Heart left ventricle (tissue), 16 donors: ENCODE measurements around the gene ITGAV. TPM values are rescaled to one million over a fixed set of nuclear protein-coding genes. Genes with fewer than 3 reads are reported as not detected.

Experiments
- ATAC-seq, 4 donors: fragments of 200-7000 bp; cut with Tn5 transposase; one replicate each; pipeline ENCODE4 v1.9.1; 2020 to 2022; ENCODE audit warnings: moderate library complexity in 4 of 4, mild to moderate bottlenecking in 3 of 4, moderate number of reproducible peaks in 1 of 4
- DNase-seq, 5 donors: peaks; one replicate each; pipeline ENCODE4 v3.0.0-alpha.2; 2020
- H3K27ac ChIP-seq, 12 donors: fragments of 200-600 bp; sonication (generic) in 4 of 12; one replicate each; pipeline versions ENCODE4 v1.5.0 to v1.8.0; 2016 to 2022; ENCODE audit warnings: mild to moderate bottlenecking in 2 of 12
- H3K27me3 ChIP-seq, 9 donors: fragments of 200-600 bp; sonication (generic) in 2 of 9; one replicate each; pipeline versions ENCODE4 v1.5.1 to v1.8.0; 2016 to 2022; ENCODE audit warnings: mild to moderate bottlenecking in 3 of 9
- H3K36me3 ChIP-seq, 9 donors: fragments of 200-600 bp; sonication (generic) in 2 of 9; one replicate each; pipeline versions ENCODE4 v1.5.0 to v1.8.0; 2018 to 2022; ENCODE audit warnings: mild to moderate bottlenecking in 2 of 9
- H3K4me1 ChIP-seq, 12 donors: fragments of 200-600 bp; sonication (generic) in 4 of 12; one replicate each; pipeline versions ENCODE4 v1.5.0 to v1.8.0; 2016 to 2022; ENCODE audit warnings: mild to moderate bottlenecking in 3 of 12
- H3K4me3 ChIP-seq, 12 donors: fragments of 200-600 bp; sonication (generic) in 4 of 12; one replicate each; pipeline versions ENCODE4 v1.5.0 to v1.8.0; 2017 to 2022; ENCODE audit warnings: mild to moderate bottlenecking in 9 of 12, moderate library complexity in 4 of 12
- H3K9me3 ChIP-seq, 12 donors: fragments of 200-600 bp; sonication (generic) in 4 of 12; one replicate each; pipeline versions ENCODE4 v1.5.0 to v1.8.0; 2016 to 2022; ENCODE audit warnings: mild to moderate bottlenecking in 1 of 12
- CTCF ChIP-seq, 12 donors: fragments of 200-600 bp; sonication (generic) in 4 of 12; IDR thresholded peaks; one replicate each; pipeline versions ENCODE4 v1.5.0 to v1.8.0; 2018 to 2022; ENCODE audit warnings: antibody characterized with exemption in 12 of 12, mild to moderate bottlenecking in 5 of 12
- POLR2A ChIP-seq, 2 donors: fragments of 450-650 bp; IDR thresholded peaks; one replicate each; pipeline ENCODE4 v1.6.1; 2017; ENCODE audit warnings: antibody characterized with exemption in 2 of 2, mild to moderate bottlenecking in 2 of 2, moderate library complexity in 2 of 2
- WGBS, 4 donors: extraction: QIAGEN DNeasy Blood & Tissue Kit in 2 of 4; methylation state at CpG; one replicate each; pipeline versions ENCODE4 v1.1.5 to v1.1.7; 2013 to 2018; 5-methylcytosine and 5-hydroxymethylcytosine counted together
- intact Hi-C, 10 donors: fragments of 100-400 bp; cut with DNase I; formaldehyde crosslinking; loops; one replicate each; pipeline versions ENCODE4 v1.11.1 to v1.14.2; 2022
- polyA plus RNA-seq, 2 donors: library from polyadenylated mRNA; stranded (reverse); fragments of 200-250 nt; gene quantifications; one replicate each; pipeline ENCODE4 v1.2.3, GENCODE V29; 2013
- total RNA-seq, 9 donors: library from RNA; depleted of rRNA in 2 of 9; stranded (reverse); fragments of >200 nt in 2 of 9; fragmentation: NEBNext Ultra II Directional in 3 of 9; extraction: Animal tissue kit (Norgen Biotek cat#: 25700) in 3 of 9; gene quantifications; one replicate each; pipeline versions ENCODE4 v1.1.0 to v1.2.4, GENCODE V29; 2016 to 2023
- donor health status: ischemic (EF 13 %, LVEDD 7.1; RV severe dilation, severe dysfunction).
- donor health status: healthy with polysubstance abuse.
- donor health status: DM: no; HTN: yes; CAD: no.
- donor health status: DM: no; HTN: no; CAD: no.
- donor health status: ischemic (EF 25% LVEDD 6.9; RV normal size, moderate dysfunction).
- donor health status: ischemic (EF 25% LVEDD 5.7; RV mildly dilated, moderate dysfunction).
- donor health status: healthy.
- donor health status: DM: yes; HTN: yes; CAD: no.
- donor health status: ischemic (EF 35%, LVEDD 5.7; RV mildly dilated, moderate dysfunction).
- donor health status: nonischemic (EF 11% LVEDD 7.7; RV severe dilation, severe dysfunction).
- donor health status: DM: yes; HTN: yes; CAD: no.
- donor health status: PGD.
- donor health status: ischemic (EF 29% LVEDD 5.4; RV normal size, mild dysfunction).
- donor health status: nonischemic (EF 23%, LVEDD 6.1; RV moderate dilation, normal function).

The ITGAV gene
- total and polyA plus RNA-seq, 11 donors: 22.5 to 358 (median 189) TPM

DNA sequence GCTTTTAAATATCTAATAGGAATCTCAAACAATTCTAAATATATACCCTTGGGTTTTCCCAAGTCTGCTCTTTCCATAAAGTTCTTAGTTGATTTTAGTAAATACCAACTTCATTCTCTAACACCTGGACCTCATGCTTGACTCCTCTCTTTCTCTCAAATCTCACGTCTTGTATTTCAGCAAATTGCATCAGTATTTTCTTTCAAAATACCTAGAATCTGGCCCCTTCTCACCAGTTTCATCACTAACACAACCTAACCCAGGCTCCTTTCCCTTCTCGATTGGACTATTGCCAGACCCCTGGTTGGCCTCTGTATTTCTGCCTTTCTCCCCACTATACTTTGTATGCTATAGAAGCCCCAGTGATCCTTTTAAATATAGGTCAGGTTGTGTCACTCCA, 81.0 kb downstream of the ITGAV start:
- Histone ChIP-seq H3K27ac (no peak overlapping the region), H3K9me3 (peaks cover 0 to 18% (median 4%) of the 10 kb centered on the region in 12 donors), H3K27me3 (no peaks in the 10 kb centered on the region), H3K4me3 (no peak overlapping the region), H3K4me1 (no peaks in the 10 kb centered on the region), H3K36me3 (peaks cover 0 to 100% (median 99%) of the 10 kb centered on the region in 9 donors)
- TF ChIP-seq CTCF (IDR thresholded peaks at IDR 0.05) (no peak), POLR2A (IDR thresholded peaks at IDR 0.05) (no peak)
- DNase-seq: no peak
- ATAC-seq: no peak
- intact Hi-C loops: no loop called here
- 92 to 98% (median 94%) methylated on average over 2 of the region's 2 CpGs for WGBS, 4 donors

DNA sequence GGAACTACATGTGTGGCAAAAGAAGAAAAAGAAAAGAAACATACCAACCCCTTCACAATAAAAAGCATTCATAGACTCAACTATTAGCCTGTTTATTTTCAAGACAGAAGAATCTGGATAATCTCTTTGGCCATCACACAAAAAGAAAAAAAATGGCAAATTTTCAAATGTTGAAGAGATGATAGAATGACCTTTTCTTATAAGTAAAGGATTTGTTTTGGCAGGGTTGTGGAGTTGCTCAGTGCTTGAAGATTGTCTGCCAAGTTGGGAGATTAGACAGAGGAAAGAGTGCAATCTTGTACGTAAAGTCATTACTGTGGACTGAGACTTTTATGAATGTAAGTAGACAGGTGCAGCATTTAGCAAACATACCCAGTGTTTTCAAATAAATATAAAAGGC, 85.5 kb downstream of the ITGAV start:
- peaks cover 0 to 18% (median 4%) of the 10 kb centered on the region in 12 donors for H3K9me3 ChIP-seq
- H3K27ac ChIP-seq: no peak overlapping the region
- peaks cover 0 to 100% (median 94%) of the 10 kb centered on the region in 9 donors for H3K36me3 ChIP-seq
- WGBS, 4 donors: 48 to 67% (median 59%) methylated on average over 1 of the region's 1 CpG
- DNase-seq: no peak
- no peak for ATAC-seq
- H3K4me1 ChIP-seq: no peaks in the 10 kb centered on the region
- TF ChIP-seq POLR2A (IDR thresholded peaks at IDR 0.05) (no peak), CTCF (IDR thresholded peaks at IDR 0.05) (no peak)
- no peak overlapping the region for H3K4me3 ChIP-seq
- intact Hi-C loops: no loop called here
- no peaks in the 10 kb centered on the region for H3K27me3 ChIP-seq

DNA sequence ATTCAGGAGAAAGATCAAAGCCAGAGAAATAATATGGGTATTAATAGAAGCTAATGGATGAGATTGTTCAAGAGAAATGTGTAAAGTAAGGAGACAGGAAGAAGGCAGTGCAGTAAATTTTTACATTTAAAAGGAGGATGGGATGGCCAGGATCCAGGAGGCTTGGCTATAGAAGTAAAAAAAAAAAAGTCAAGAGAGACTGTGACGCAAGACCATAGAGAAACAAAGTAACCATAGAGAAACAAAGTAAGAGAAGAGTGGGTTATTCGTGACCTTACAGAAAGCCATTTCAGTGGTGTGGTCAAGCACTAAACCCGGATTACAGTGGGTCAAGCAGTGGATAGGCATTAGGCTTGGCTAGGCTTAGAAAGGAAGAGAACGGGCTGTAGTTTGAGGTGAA, 93.5 kb downstream of the ITGAV start:
- Histone ChIP-seq H3K27ac (no peak overlapping the region), H3K27me3 (no peaks in the 10 kb centered on the region), H3K4me3 (no peak overlapping the region), H3K36me3 (peaks cover 0 to 41% (median 29%) of the 10 kb centered on the region in 9 donors), H3K9me3 (peaks cover 0 to 17% (median 6%) of the 10 kb centered on the region in 12 donors), H3K4me1 (no peaks in the 10 kb centered on the region)
- ATAC-seq (no peak), DNase-seq (no peak)
- TF ChIP-seq CTCF (IDR thresholded peaks at IDR 0.05): no peak
- TF ChIP-seq POLR2A (IDR thresholded peaks at IDR 0.05): no peak
- 82 to 88% (median 85%) methylated on average over 4 of the region's 4 CpGs for WGBS, 4 donors
- intact Hi-C loops: no loop called here

- WGBS, 4 donors: 80 to 88% (median 84%) methylated on average over 2 of the region's 2 CpGs
- intact Hi-C loops: no loop called here
- DNase-seq (no peak), ATAC-seq (no peak)
- peaks cover 0 to 20% (median 6%) of the 10 kb centered on the region in 12 donors for H3K9me3 ChIP-seq
- TF ChIP-seq CTCF (IDR thresholded peaks at IDR 0.05): no peak
- no peak for TF ChIP-seq POLR2A (IDR thresholded peaks at IDR 0.05)
- H3K27ac ChIP-seq: no peak overlapping the region
- no peak overlapping the region for H3K4me3 ChIP-seq
- no peaks in the 10 kb centered on the region for H3K4me1 ChIP-seq
- no peaks in the 10 kb centered on the region for H3K27me3 ChIP-seq
- no peaks in the 10 kb centered on the region for H3K36me3 ChIP-seq
These were observed 98.0 kb downstream of the ITGAV start for GRCh38 chr2:186687807-186688211.
